Cardiac fibroblast (primary cell): ENCODE results near the gene CDC42EP5.
"Not testable (repeated sequence)": the region's sequence is repeated elsewhere in the genome, so short reads cannot be mapped to it uniquely, and the experiment has no call there.

Experiments
- DNase-seq, 2 donors: peaks; one replicate each; pipeline versions ENCODE4 v3.0.0 to v3.0.0-alpha.2; 2010; ENCODE audit warnings: low read depth in 2 of 2
- H3K4me3 ChIP-seq, 2 donors: replicated peaks in 1 of 2; 1 replicate in 1 of 2; 2 replicates in 1 of 2; pipeline ENCODE4 v1.5.1; 2011; ENCODE audit warnings: low read depth in 2 of 2, low read length in 2 of 2, mild to moderate bottlenecking in 2 of 2, moderate library complexity in 1 of 2
- TF ChIP-seq, protein P1 (sequence below): IDR thresholded peaks from one replicate; pipeline ENCODE4 v1.5.1; 2011; ENCODE audit warnings: low read depth, mild to moderate bottlenecking, low read length, inconsistent platforms

Gene CDC42EP5

GRCh38 chr19:54507824-54508223, 34.7 kb upstream of the CDC42EP5 start:
- no peak overlapping the region for H3K4me3 ChIP-seq
- TF ChIP-seq, protein P1, sequence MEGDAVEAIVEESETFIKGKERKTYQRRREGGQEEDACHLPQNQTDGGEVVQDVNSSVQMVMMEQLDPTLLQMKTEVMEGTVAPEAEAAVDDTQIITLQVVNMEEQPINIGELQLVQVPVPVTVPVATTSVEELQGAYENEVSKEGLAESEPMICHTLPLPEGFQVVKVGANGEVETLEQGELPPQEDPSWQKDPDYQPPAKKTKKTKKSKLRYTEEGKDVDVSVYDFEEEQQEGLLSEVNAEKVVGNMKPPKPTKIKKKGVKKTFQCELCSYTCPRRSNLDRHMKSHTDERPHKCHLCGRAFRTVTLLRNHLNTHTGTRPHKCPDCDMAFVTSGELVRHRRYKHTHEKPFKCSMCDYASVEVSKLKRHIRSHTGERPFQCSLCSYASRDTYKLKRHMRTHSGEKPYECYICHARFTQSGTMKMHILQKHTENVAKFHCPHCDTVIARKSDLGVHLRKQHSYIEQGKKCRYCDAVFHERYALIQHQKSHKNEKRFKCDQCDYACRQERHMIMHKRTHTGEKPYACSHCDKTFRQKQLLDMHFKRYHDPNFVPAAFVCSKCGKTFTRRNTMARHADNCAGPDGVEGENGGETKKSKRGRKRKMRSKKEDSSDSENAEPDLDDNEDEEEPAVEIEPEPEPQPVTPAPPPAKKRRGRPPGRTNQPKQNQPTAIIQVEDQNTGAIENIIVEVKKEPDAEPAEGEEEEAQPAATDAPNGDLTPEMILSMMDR: no peak
- DNase-seq: no peak

DNA sequence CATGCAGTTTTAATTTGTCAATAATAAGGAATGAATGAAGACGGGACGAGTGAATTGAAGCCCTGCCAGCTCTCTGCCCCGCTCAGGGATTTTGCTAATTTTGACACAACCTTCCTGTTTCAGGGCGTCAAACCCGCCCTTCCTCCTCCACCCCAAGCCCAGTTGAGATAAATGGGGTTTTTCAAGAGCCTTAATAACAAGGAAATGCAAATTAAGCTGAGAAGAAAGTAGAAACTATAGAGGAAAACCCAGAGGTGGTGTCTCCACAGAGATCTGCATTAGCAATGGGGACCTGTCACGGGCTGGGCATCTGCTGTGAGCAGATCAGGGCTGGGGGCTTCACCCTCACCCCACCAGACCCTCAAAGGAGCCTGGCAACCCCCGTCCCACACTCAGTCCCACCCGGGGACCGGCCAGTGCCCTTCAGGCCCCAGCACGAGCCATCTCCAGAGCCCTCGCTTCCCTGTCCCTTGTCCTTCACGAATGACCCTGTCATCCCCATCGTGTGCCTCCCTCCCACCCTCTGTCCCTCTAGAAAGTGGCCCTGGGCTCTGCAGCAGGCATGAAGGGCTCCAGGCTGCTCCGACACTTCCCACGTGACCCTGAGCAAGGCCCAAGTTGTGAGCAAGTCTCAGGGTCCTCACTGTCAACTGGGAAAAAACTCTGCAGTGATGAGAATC, 34.1 kb upstream of the CDC42EP5 start:
- not testable (repeated sequence) for H3K4me3 ChIP-seq, DNase-seq

- TF ChIP-seq, protein P1: no peak
- DNase-seq: no peak
- no peak overlapping the region for H3K4me3 ChIP-seq
Measured at GRCh38 chr19:54506079-54506478, 33.0 kb upstream of the CDC42EP5 start.

DNA sequence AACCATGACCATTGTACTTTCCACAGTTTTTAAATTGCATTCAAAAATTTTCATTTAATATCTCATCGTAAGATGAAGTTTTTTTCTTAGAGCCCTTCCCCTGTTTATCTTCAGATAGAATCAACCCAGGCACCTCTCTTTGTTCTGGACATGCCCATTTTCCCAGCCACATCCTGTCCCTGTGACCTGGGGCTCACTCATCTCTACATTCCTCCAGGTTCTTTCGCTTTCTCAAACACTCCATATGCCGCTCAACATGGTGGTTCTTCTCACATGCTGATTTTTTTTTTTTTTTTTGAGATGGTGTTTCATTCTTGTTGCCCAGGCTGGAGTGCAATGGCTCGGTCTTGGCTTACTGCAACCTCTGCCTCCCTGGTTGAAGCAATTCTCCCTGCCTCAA, 32.4 kb upstream of the CDC42EP5 start:
- DNase-seq, H3K4me3 ChIP-seq: not testable (repeated sequence)

- no peak for DNase-seq
- TF ChIP-seq, protein P1: no peak
- no peak within 1 kb of the TSS for H3K4me3 ChIP-seq
Measured at GRCh38 chr19:54502518-54503048, 29.5 kb upstream of the CDC42EP5 start, which contains the start of gene LAIR2. Gene LAIR2, plus strand, starts transcription at chr19:54502831. Its CDS starts 88 bp downstream, at chr19:54502919.

DNA sequence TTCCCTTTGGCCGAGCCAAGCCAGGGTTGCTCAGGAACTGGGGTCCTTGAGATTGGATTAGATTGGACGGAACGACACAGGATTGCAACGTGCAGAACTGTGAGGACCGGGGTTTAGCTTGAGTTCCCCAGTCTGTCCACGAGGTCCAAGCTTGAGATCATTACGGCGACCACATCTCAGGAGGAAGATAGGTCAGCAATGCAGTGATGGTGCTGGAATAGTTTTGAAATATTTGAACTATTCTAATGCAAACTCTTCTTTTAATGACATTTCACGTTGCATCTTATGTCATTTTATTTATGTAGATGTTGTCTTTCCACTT, 25.3 kb upstream of the CDC42EP5 start:
- H3K4me3 ChIP-seq, DNase-seq: not testable (repeated sequence)

- not testable (repeated sequence) for H3K4me3 ChIP-seq, DNase-seq
Measured at GRCh38 chr19:54497747-54498450, 24.8 kb upstream of the CDC42EP5 start.

GRCh38 chr19:54495284-54495683, 22.2 kb upstream of the CDC42EP5 start:
- H3K4me3 ChIP-seq, DNase-seq: not testable (repeated sequence)

DNA sequence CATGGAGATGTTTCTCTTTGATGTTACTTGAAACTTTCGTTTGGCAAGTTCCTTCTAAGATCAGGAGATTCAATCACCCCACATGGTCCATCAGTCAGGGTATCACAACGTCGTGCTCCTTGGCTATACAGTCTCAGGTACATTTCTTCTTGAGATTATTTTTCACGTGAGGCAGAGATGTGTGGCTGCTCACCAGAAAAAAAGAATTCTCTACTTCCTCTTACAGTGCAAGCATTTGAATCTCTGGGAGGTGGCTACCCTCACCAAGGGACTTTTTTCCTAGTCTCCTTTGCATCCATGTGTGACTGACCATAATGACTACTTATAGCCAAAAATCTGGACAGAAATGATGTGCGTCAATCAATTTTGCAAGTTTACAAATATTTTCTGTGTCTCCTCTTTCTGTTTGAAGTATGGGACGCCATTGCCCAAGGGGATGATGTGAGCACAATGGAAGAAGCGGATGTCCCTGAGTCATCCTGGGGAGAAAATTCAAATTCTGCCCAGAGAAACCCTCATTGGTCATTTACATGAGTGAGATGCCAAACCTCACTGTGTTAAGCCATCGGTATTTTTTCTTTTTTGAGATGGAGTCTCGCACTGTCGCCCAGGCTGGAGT, 21.0 kb upstream of the CDC42EP5 start:
- no peak for DNase-seq
- TF ChIP-seq, protein P1: no peak
- H3K4me3 ChIP-seq: no peak overlapping the region

DNA sequence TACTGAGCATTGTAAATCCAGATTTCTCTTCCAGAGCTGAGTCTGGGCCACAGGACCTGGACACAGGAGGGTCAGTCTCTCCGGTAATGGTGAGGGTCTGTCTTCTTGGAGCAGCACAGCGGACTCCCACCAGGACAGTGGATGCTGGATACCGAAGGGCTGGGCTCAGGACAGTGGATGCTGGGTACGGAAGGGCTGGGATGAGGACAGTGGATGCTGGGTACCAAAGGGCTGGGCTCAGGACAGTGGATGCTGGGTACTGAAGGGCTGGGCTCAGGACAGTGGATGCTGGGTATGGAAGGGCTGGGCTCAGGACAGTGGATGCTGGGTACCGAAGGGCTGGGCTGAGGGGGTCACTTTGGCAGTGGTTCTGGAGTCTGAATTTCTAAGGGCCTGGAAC, 20.0 kb upstream of the CDC42EP5 start:
- DNase-seq: not testable (repeated sequence)

More for the DNA sequence above, 20.0 kb upstream of the CDC42EP5 start:
- not testable (repeated sequence) for H3K4me3 ChIP-seq
